ENCODE data around the gene ROMO1. TPM values are rescaled to one million over a fixed set of nuclear protein-coding genes. Genes with fewer than 3 reads are reported as not detected.

Gene ROMO1
- total RNA-seq, 2 experiments from 2014 or later: 96.9 to 112 TPM

GRCh38 chr20:35730583-35731468, 31.6 kb downstream of the ROMO1 start:
- Mint-ChIP-seq H3K36me3 (peaks cover 29% of the 10 kb centered on the region), H3K27ac (no peak overlapping the region), H3K4me1 (peaks cover 25% of the 10 kb centered on the region), H3K27me3 (no peaks in the 10 kb centered on the region), H3K9me3 (no peaks in the 10 kb centered on the region), H3K4me3 (no peak overlapping the region)
- DNase-seq (no peak), ATAC-seq (ENCODE audit: low read depth) (no peak)
- POLR2A ChIA-PET: interaction anchor here (1.2 to 1.9 kb wide), 5 partner anchors 12 to 31 kb away, joined by 3 to 7 read pairs (median 3); partner anchors contain the start of genes NFS1, RBM39 and ROMO1

DNA sequence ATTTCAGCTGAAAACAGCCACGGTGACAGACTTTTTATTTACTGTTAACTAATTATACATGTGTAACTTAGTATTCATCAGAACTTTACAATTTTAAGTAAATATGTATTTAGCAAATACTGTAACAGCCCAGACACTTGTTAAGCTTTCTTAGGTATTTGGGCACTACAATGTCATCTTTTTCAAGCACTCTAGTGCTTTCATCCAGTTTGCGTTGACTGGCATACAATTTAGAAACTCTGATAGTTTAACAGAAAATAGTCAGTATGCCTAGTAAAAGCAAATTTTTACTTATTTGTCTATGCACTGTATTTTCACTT, 32.2 kb downstream of the ROMO1 start:
- Mint-ChIP-seq H3K27ac (no peak overlapping the region), H3K9me3 (no peaks in the 10 kb centered on the region), H3K27me3 (no peaks in the 10 kb centered on the region), H3K4me1 (peaks cover 30% of the 10 kb centered on the region), H3K4me3 (no peak overlapping the region), H3K36me3 (peaks cover 36% of the 10 kb centered on the region)
- DNase-seq (no peak), ATAC-seq (ENCODE audit: low read depth) (no peak)
- POLR2A ChIA-PET: interaction anchor here (1.2 to 1.9 kb wide), 4 partner anchors 11 to 32 kb away, joined by 3 to 7 read pairs (median 4); partner anchors contain the start of genes NFS1, RBM39 and ROMO1

- peaks cover 35% of the 10 kb centered on the region for H3K36me3 Mint-ChIP-seq
- DNase-seq (no peak), ATAC-seq (ENCODE audit: low read depth) (no peak)
- H3K4me1 Mint-ChIP-seq: peaks cover 32% of the 10 kb centered on the region
- POLR2A ChIA-PET: interaction anchor here (1.2 to 1.7 kb wide), 2 partner anchors 17 to 31 kb away, joined by 3 to 5 read pairs; no protein-coding TSS in a partner anchor
- H3K4me3 Mint-ChIP-seq: peak overlapping the region; percentile 28
- H3K27me3 Mint-ChIP-seq: no peaks in the 10 kb centered on the region
- H3K27ac Mint-ChIP-seq: peak overlapping the region; percentile 76
- no peaks in the 10 kb centered on the region for H3K9me3 Mint-ChIP-seq
These were observed 32.8 kb downstream of the ROMO1 start for GRCh38 chr20:35731862-35732643.

DNA sequence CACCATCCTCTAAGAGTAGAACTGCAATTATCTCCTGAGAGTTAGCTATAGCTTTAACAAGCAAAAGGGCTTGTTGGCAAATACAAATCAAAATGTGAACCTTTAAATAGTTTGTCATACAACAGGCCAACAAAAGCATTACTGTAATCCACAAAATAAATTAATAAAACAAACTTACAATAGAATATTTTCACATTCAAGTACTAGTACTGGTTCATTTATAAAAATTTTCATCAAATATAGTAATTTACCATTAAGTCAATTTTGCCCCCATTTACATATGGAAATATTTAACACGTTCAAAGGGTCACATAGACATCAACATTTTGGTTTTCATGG, 33.4 kb downstream of the ROMO1 start:
- Mint-ChIP-seq H3K4me1 (peaks cover 34% of the 10 kb centered on the region), H3K9me3 (no peaks in the 10 kb centered on the region), H3K36me3 (peaks cover 38% of the 10 kb centered on the region), H3K27me3 (no peaks in the 10 kb centered on the region), H3K4me3 (no peak overlapping the region), H3K27ac (no peak overlapping the region)
- DNase-seq (no peak), ATAC-seq (ENCODE audit: low read depth) (no peak)
- POLR2A ChIA-PET: no interaction called here

DNA sequence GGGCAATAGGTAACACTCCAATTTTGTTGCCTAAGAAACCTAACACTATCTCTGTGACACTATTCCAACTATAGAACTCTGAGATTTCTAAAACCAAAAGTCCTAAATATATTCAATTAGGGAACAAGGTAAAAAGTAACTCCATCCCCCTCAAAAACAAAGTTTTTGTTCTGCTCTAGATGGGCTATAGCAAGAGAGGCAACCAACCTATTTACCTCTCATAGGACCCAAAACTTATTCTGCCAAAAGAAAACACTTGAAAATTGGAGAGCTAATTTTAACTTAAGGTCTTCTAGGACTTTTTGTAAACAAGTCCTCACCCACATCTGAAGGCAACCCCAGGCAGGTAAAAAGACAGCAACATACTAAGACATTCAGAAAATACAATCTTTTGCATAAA, 35.2 kb downstream of the ROMO1 start:
- H3K9me3 Mint-ChIP-seq: no peaks in the 10 kb centered on the region
- H3K27ac Mint-ChIP-seq: peak overlapping the region; percentile 8
- H3K4me1 Mint-ChIP-seq: peaks cover 45% of the 10 kb centered on the region
- no peak for DNase-seq
- no peak for ATAC-seq (ENCODE audit: low read depth)
- peak overlapping the region; percentile 18 for H3K4me3 Mint-ChIP-seq
- POLR2A ChIA-PET: interaction anchor here (1.0 to 1.9 kb wide), 3 partner anchors 9 to 32 kb away, joined by 3 to 6 read pairs (median 3); no protein-coding TSS in a partner anchor
- H3K27me3 Mint-ChIP-seq: no peaks in the 10 kb centered on the region
- peaks cover 51% of the 10 kb centered on the region for H3K36me3 Mint-ChIP-seq

GRCh38 chr20:35734777-35735649, 35.8 kb downstream of the ROMO1 start:
- ATAC-seq (ENCODE audit: low read depth): no peak
- Mint-ChIP-seq H3K36me3 (peaks cover 55% of the 10 kb centered on the region), H3K27ac (no peak overlapping the region), H3K27me3 (no peaks in the 10 kb centered on the region), H3K4me1 (peaks cover 50% of the 10 kb centered on the region), H3K9me3 (no peaks in the 10 kb centered on the region), H3K4me3 (peak overlapping the region; percentile 18)
- POLR2A ChIA-PET: interaction anchor here (1.0 to 1.9 kb wide), 4 partner anchors 8 to 149 kb away, joined by 3 to 6 read pairs (median 3); no protein-coding TSS in a partner anchor
- DNase-seq: no peak

DNA sequence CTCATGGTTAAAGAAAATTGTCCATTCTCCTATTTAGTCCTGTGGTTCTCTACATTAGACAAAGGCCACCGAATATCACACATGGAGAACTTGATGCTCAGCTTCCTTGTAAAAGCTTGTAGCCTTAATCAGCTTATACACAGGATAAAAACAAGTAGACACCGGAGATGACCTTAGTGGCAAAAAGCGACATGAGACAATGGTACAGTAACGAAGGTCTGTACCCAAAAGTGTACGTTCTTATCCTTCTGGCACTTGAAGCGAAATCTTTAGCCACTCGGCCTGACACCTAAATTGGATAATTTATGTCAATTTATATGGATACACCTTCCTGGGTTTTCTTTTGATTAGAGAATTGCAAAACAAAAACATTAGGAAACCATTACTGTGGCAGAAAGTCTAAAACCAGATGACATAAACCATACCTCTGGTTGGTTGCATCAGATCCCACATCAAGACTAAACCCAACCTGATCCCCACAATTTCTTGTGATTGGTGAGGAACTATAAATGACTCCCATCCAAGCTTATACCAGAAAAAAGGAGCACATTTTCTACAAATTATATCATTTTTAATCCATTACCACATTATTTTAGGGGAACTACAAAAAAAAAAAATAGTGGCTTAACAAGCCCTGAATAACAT, 36.7 kb downstream of the ROMO1 start:
- Mint-ChIP-seq H3K4me1 (peaks cover 50% of the 10 kb centered on the region), H3K27me3 (no peaks in the 10 kb centered on the region), H3K27ac (peak overlapping the region; percentile 30), H3K9me3 (no peaks in the 10 kb centered on the region), H3K36me3 (peaks cover 60% of the 10 kb centered on the region), H3K4me3 (peak overlapping the region; percentile 57)
- ATAC-seq (ENCODE audit: low read depth) (no peak), DNase-seq (no peak)
- POLR2A ChIA-PET: interaction anchor here (0.6 to 1.2 kb wide), 3 partner anchors 9 to 148 kb away, joined by 3 read pairs; no protein-coding TSS in a partner anchor

- Mint-ChIP-seq H3K4me1 (peaks cover 44% of the 10 kb centered on the region), H3K36me3 (peaks cover 57% of the 10 kb centered on the region), H3K9me3 (no peaks in the 10 kb centered on the region), H3K4me3 (peak overlapping the region; percentile 78), H3K27ac (no peak overlapping the region), H3K27me3 (no peaks in the 10 kb centered on the region)
- POLR2A ChIA-PET: interaction anchor here (7.7 kb wide), 1 partner anchor 30 kb away, joined by 437 read pairs; the partner anchor contains the start of gene PHF20
- ATAC-seq (ENCODE audit: low read depth) (no peak), DNase-seq (no peak)
These were observed 38.7 kb downstream of the ROMO1 start for GRCh38 chr20:35737865-35738333.

- H3K36me3 Mint-ChIP-seq: peaks cover 52% of the 10 kb centered on the region
- peak overlapping the region; percentile 78 for H3K4me3 Mint-ChIP-seq
- no peaks in the 10 kb centered on the region for H3K9me3 Mint-ChIP-seq
- no peaks in the 10 kb centered on the region for H3K27me3 Mint-ChIP-seq
- peak overlapping the region; percentile 68 for H3K27ac Mint-ChIP-seq
- DNase-seq: no peak
- POLR2A ChIA-PET: interaction anchor here (2.0 to 7.7 kb wide), 2 partner anchors 27 to 29 kb away, joined by 6 to 437 read pairs; partner anchors contain the start of gene PHF20
- ATAC-seq (ENCODE audit: low read depth): no peak
- H3K4me1 Mint-ChIP-seq: peaks cover 44% of the 10 kb centered on the region
These were observed 39.4 kb downstream of the ROMO1 start for GRCh38 chr20:35738410-35739179.

DNA sequence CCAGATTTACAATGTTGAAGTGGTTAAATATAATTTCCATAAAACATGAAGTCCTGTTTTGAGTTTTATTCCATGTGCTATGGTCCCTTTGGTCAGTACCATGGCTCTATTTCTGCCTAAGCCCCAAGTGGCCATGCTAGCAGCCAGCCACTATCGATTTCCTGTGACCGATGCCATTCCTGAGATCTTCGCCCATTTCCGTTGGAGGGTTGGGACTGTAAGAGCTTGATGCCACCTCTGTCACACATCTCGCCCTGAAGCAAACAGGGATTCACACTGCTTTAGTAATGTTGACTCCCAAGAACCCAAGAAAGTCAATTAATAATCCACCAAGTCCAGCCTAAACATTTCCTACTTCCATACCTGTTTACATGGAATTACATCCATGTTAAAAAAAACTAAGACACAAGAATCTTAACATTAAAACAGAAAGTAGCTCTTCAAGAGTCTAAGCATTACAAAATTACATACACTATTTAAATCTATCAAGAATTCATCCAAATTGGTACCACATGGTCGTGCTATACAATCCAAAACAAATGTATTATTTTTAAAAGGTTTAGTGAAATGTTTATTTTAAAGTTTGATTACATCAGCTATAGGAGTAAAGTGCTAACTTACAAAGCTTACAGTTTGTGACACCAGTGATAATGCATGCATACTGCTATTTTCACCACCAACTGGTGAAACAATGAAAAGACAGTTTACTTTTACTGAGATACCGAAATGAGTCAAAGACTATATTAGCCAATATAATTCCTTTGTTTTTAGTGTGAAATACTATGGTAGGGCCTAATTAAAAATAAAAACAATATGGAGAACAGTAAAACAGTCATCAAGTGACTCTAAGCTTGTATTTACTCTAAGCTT, 40.3 kb downstream of the ROMO1 start:
- POLR2A ChIA-PET: interaction anchor here (0.6 to 7.7 kb wide), 9 partner anchors 10 to 215 kb away, joined by 3 to 437 read pairs (median 4); partner anchors contain the start of genes NFS1, PHF20, ROMO1 and SCAND1
- Mint-ChIP-seq H3K27me3 (no peaks in the 10 kb centered on the region), H3K9me3 (no peaks in the 10 kb centered on the region), H3K36me3 (peaks cover 45% of the 10 kb centered on the region), H3K4me1 (peaks cover 47% of the 10 kb centered on the region), H3K4me3 (peak overlapping the region; percentile 94), H3K27ac (peak overlapping the region; percentile 75)
- ATAC-seq (ENCODE audit: low read depth) (no peak), DNase-seq (no peak)

Measured in activated naive CD8-positive, alpha-beta T cell treated with anti-CD3 and anti-CD28 coated beads, Interleukin-2, amount 10 ng/mL, durations not matched to agents 7 days and 5 days (primary cell).